Measurements from ENCODE around the gene PLCB1.
"Not testable (repeated sequence)": the region's sequence is repeated elsewhere in the genome, so short reads cannot be mapped to it uniquely, and the experiment has no call there.

PLCB1 gene

GRCh38 chr20:8369311-8369710, 237.2 kb downstream of the PLCB1 start:
- no peak for DNase-seq (ENCODE audit: low read depth)
- H3K4me3 ChIP-seq (ENCODE audit: low read depth, low read length) = no peak overlapping the region
- TF ChIP-seq POLR2A (IDR thresholded peaks at IDR 0.05; ENCODE audit: extremely low read depth, insufficient read length) (no peak), CTCF (IDR thresholded peaks at IDR 0.05; ENCODE audit: low read depth, low read length) (no peak), MYC (IDR thresholded peaks at IDR 0.05; ENCODE audit: low read depth, low read length) (no peak), MAX (IDR thresholded peaks at IDR 0.05; ENCODE audit: low read depth, low read length) (no peak)

GRCh38 chr20:8370774-8371173, 238.7 kb downstream of the PLCB1 start:
- no peak for DNase-seq (ENCODE audit: low read depth)
- TF ChIP-seq MAX (IDR thresholded peaks at IDR 0.05; ENCODE audit: low read depth, low read length) (no peak), MYC (IDR thresholded peaks at IDR 0.05; ENCODE audit: low read depth, low read length) (no peak), CTCF (IDR thresholded peaks at IDR 0.05; ENCODE audit: low read depth, low read length) (no peak), POLR2A (IDR thresholded peaks at IDR 0.05; ENCODE audit: extremely low read depth, insufficient read length) (no peak)

GRCh38 chr20:8372824-8373380, 240.8 kb downstream of the PLCB1 start:
- DNase-seq (ENCODE audit: low read depth) = peak; percentile 13
- H3K4me3 ChIP-seq (ENCODE audit: low read depth, low read length) = no peak overlapping the region
- TF ChIP-seq CTCF (IDR thresholded peaks at IDR 0.05; ENCODE audit: low read depth, low read length) = no peak

More at GRCh38 chr20:8370774-8371173, 238.7 kb downstream of the PLCB1 start:
- no peak overlapping the region for H3K4me3 ChIP-seq (ENCODE audit: low read depth, low read length)

- TF ChIP-seq MAX (IDR thresholded peaks at IDR 0.05; ENCODE audit: low read depth, low read length) = no peak
- no peak for TF ChIP-seq MYC (IDR thresholded peaks at IDR 0.05; ENCODE audit: low read depth, low read length)
- no peak for TF ChIP-seq POLR2A (IDR thresholded peaks at IDR 0.05; ENCODE audit: extremely low read depth, insufficient read length)
- H3K4me3 ChIP-seq (ENCODE audit: low read depth, low read length) = no peak overlapping the region
- DNase-seq (ENCODE audit: low read depth) = no peak
These were observed 241.5 kb downstream of the PLCB1 start for GRCh38 chr20:8373579-8373978.

GRCh38 chr20:8375898-8376297, 243.8 kb downstream of the PLCB1 start:
- H3K4me3 ChIP-seq (ENCODE audit: low read depth, low read length) = no peak overlapping the region
- DNase-seq (ENCODE audit: low read depth) = no peak
- TF ChIP-seq POLR2A (IDR thresholded peaks at IDR 0.05; ENCODE audit: extremely low read depth, insufficient read length) (no peak), MYC (IDR thresholded peaks at IDR 0.05; ENCODE audit: low read depth, low read length) (no peak), MAX (IDR thresholded peaks at IDR 0.05; ENCODE audit: low read depth, low read length) (no peak), CTCF (IDR thresholded peaks at IDR 0.05; ENCODE audit: low read depth, low read length) (no peak)

GRCh38 chr20:8376940-8377339, 244.9 kb downstream of the PLCB1 start:
- DNase-seq (ENCODE audit: low read depth) = no peak
- TF ChIP-seq CTCF (IDR thresholded peaks at IDR 0.05; ENCODE audit: low read depth, low read length) (no peak), POLR2A (IDR thresholded peaks at IDR 0.05; ENCODE audit: extremely low read depth, insufficient read length) (no peak), MYC (IDR thresholded peaks at IDR 0.05; ENCODE audit: low read depth, low read length) (no peak), MAX (IDR thresholded peaks at IDR 0.05; ENCODE audit: low read depth, low read length) (no peak)

GRCh38 chr20:8379125-8379524, 247.1 kb downstream of the PLCB1 start:
- not testable (repeated sequence) for H3K4me3 ChIP-seq (ENCODE audit: low read depth, low read length); DNase-seq (ENCODE audit: low read depth)

More at GRCh38 chr20:8376940-8377339, 244.9 kb downstream of the PLCB1 start:
- no peak overlapping the region for H3K4me3 ChIP-seq (ENCODE audit: low read depth, low read length)
